ENCODE data around the gene MDK. TPM values are rescaled to one million over a fixed set of nuclear protein-coding genes. Genes with fewer than 3 reads are reported as not detected.

The MDK gene
- total and polyA plus RNA-seq, 2 of the 13 experiments (the other 11 are each of a cell fraction or from before 2014, with no cell fraction given), result 312 to 407 TPM

GRCh38 chr11:46392421-46393230 is 11.2 kb downstream of the MDK start (continued):
- peak; percentile 90 for TF ChIP-seq ISL2 (CRISPR knock-in tag; IDR thresholded peaks at IDR 0.05)
- TF ChIP-seq IRF1 (CRISPR knock-in tag; IDR thresholded peaks at IDR 0.05; ENCODE audit: low read depth), result no peak
- TF ChIP-seq ZNF512 (CRISPR knock-in tag; IDR thresholded peaks at IDR 0.05), result no peak
- TF ChIP-seq ELF1 (CRISPR knock-in tag; IDR thresholded peaks at IDR 0.05), result peak; percentile 76
- TF ChIP-seq DBP (CRISPR knock-in tag; IDR thresholded peaks at IDR 0.05; ENCODE audit: not compliant biosample characterization), result peak; percentile 98
- TF ChIP-seq SMAD1 (CRISPR knock-in tag; IDR thresholded peaks at IDR 0.05; ENCODE audit: borderline replicate concordance, low read depth), result peak; percentile 72; the same call in 1 of the 2 replicates
- no peak for TF ChIP-seq GMEB2 (CRISPR knock-in tag; IDR thresholded peaks at IDR 0.05; ENCODE audit: low read depth)
- no peak for TF ChIP-seq CEBPZ (IDR thresholded peaks at IDR 0.05; ENCODE audit: low read length)
- peak; percentile 86; the same call in 1 of the 2 replicates for TF ChIP-seq ZNF782 (CRISPR knock-in tag; IDR thresholded peaks at IDR 0.05; ENCODE audit: borderline replicate concordance)
- no peak for TF ChIP-seq PAF1 (CRISPR knock-in tag; IDR thresholded peaks at IDR 0.05)
- TF ChIP-seq FOXC1 (CRISPR knock-in tag; IDR thresholded peaks at IDR 0.05; ENCODE audit: borderline replicate concordance), result peak; percentile 99
- TF ChIP-seq CENPBD1 (CRISPR knock-in tag; IDR thresholded peaks at IDR 0.05; ENCODE audit: borderline replicate concordance, low read depth), result peak; percentile 85; the same call in 1 of the 2 replicates
- peak; percentile 75; the same call in 1 of the 2 replicates for TF ChIP-seq ZNF484 (CRISPR knock-in tag; IDR thresholded peaks at IDR 0.05; ENCODE audit: borderline replicate concordance, low read depth)

Data from HepG2 (cell line).